Measurements from ENCODE around the gene CNOT9. TPM values are rescaled to one million over a fixed set of nuclear protein-coding genes. Genes with fewer than 3 reads are reported as not detected.

The CNOT9 gene
- total and polyA plus RNA-seq, 10 of the 15 experiments (the other 5 are each of a cell fraction or from before 2014, with no cell fraction given) = 51.0 to 172 (median 98.2) TPM

- ChIA-PET CTCF (interaction anchor here (0.7 to 1.4 kb wide), 7 partner anchors 10 to 173 kb away, joined by 3 to 4 read pairs (median 3); partner anchors contain the start of gene PLCD4), SMC1A (ENCODE audit: uncharacterized antibody, unreplicated experiment) (interaction anchor here (0.7 to 1.4 kb wide), 7 partner anchors 11 to 779 kb away, joined by 3 to 5 read pairs (median 3); no protein-coding TSS in a partner anchor), RAD21 (ENCODE audit: unreplicated experiment) (interaction anchor here (0.7 to 1.5 kb wide), 3 partner anchors 40 to 299 kb away, joined by 3 to 5 read pairs (median 4); no protein-coding TSS in a partner anchor), POLR2A (interaction anchor here (0.6 to 1.8 kb wide), 6 partner anchors 7 to 284 kb away, joined by 3 to 6 read pairs (median 3); partner anchors contain the start of genes RNF25, STK36 and VIL1)
- Histone ChIP-seq H3K27ac (ENCODE audit: control insufficient read depth, insufficient read depth) (peak overlapping the region; percentile 98), H4K20me1 (ENCODE audit: control insufficient read depth, insufficient read depth) (no peaks in the 10 kb centered on the region), H3K27me3 (replicated peaks in 1 of 2; ENCODE audit: control insufficient read depth in 2 of 2, insufficient read depth in 2 of 2, low read length in 1 of 2) (no peaks in the 10 kb centered on the region), H3K4me1 (ENCODE audit: control insufficient read depth, insufficient read depth, low read length) (peaks cover 8% of the 10 kb centered on the region; the same call in 1 of the 2 replicates), H3K4me3 (peak overlapping the region; percentile 94), H3K9ac (ENCODE audit: control insufficient read depth, insufficient read depth, low read length) (peak overlapping the region; percentile 83), H2AFZ (ENCODE audit: control insufficient read depth, low read depth, low read length) (no peak overlapping the region), H3K9me3 (replicated peaks; ENCODE audit: control insufficient read depth, insufficient read depth, low read length) (no peaks in the 10 kb centered on the region), H3K36me3 (ENCODE audit: control insufficient read depth in 2 of 2, insufficient read depth in 2 of 2, low read length in 1 of 2) (peaks cover 0 to 14% of the 10 kb centered on the region in 2 experiments; a peak in 2 of 4 replicates), H3K4me2 (ENCODE audit: control insufficient read depth, insufficient read depth) (peak overlapping the region; percentile 96), H3K79me2 (ENCODE audit: control insufficient read depth, insufficient read depth, low read length) (peaks cover 96% of the 10 kb centered on the region)
- TF ChIP-seq CREB1 (IDR thresholded peaks at IDR 0.05; ENCODE audit: low read depth) (0 out of 2 replicates have a peak, but pooled peaks have one; percentile 23), RB1 (IDR thresholded peaks at IDR 0.05; ENCODE audit: borderline replicate concordance) (no peak)
- DNase-seq (ENCODE audit: low read depth, low spot score) (no peak), ATAC-seq (no peak), FAIRE-seq (no peak)
- BruUV-seq (replicated peaks) = no TSS peak
- intact Hi-C loops (cut with micrococcal nuclease; ENCODE audit: unreplicated experiment) = no loop called here
- 2% methylated on average over 6 of the region's 6 CpGs for whole genome bisulfite sequencing (ENCODE audit: insufficient coverage, insufficient replicate concordance, low lambda C conversion rate, missing lambda C conversion rate)
- in situ Hi-C loops (cut with MboI) = no loop called here
Measured at GRCh38 chr2:218570850-218571249, 2.2 kb downstream of the CNOT9 start.

- Histone ChIP-seq H3K36me3 (ENCODE audit: control insufficient read depth in 2 of 2, insufficient read depth in 2 of 2, low read length in 1 of 2) (peaks cover 0 to 38% of the 10 kb centered on the region in 2 experiments; a peak in 3 of 4 replicates), H3K4me3 (no peak overlapping the region), H3K9ac (ENCODE audit: control insufficient read depth, insufficient read depth, low read length) (no peak overlapping the region), H3K27ac (ENCODE audit: control insufficient read depth, insufficient read depth) (no peak overlapping the region), H3K4me1 (ENCODE audit: control insufficient read depth, insufficient read depth, low read length) (peaks cover 4% of the 10 kb centered on the region; the same call in 1 of the 2 replicates), H3K4me2 (ENCODE audit: control insufficient read depth, insufficient read depth) (no peak overlapping the region), H2AFZ (ENCODE audit: control insufficient read depth, low read depth, low read length) (no peak overlapping the region), H3K27me3 (replicated peaks in 1 of 2; ENCODE audit: control insufficient read depth in 2 of 2, insufficient read depth in 2 of 2, low read length in 1 of 2) (no peaks in the 10 kb centered on the region), H4K20me1 (ENCODE audit: control insufficient read depth, insufficient read depth) (0 out of 2 replicates have a peak, but pooled peaks cover 3% of the 10 kb centered on the region), H3K9me3 (replicated peaks; ENCODE audit: control insufficient read depth, insufficient read depth, low read length) (no peaks in the 10 kb centered on the region), H3K79me2 (ENCODE audit: control insufficient read depth, insufficient read depth, low read length) (peaks cover 71% of the 10 kb centered on the region)
- TF ChIP-seq POLR2AphosphoS5 (IDR thresholded peaks at IDR 0.05; ENCODE audit: low read length) = no peak
- TF ChIP-seq SMARCA5 (IDR thresholded peaks at IDR 0.05) = no peak
- TF ChIP-seq TARDBP (IDR thresholded peaks at IDR 0.05; ENCODE audit: borderline replicate concordance) = no peak
- no peak for TF ChIP-seq BCL11A (IDR thresholded peaks at IDR 0.05; ENCODE audit: low read depth, low read length)
- no peak for TF ChIP-seq IKZF1 (conservative IDR thresholded peaks at IDR 0.05)
- CTCF ChIA-PET = interaction anchor here (0.6 to 1.3 kb wide), 3 partner anchors 14 to 82 kb away, joined by 3 to 4 read pairs (median 3); partner anchors contain the start of genes BCS1L and ZNF142
- POLR2A ChIA-PET = interaction anchor here (0.7 to 1.3 kb wide), 3 partner anchors 59 to 1315 kb away, joined by 3 to 4 read pairs (median 3); no protein-coding TSS in a partner anchor
- BruUV-seq (replicated peaks) = no TSS peak
- FAIRE-seq (no peak), DNase-seq (ENCODE audit: low read depth, low spot score) (no peak), ATAC-seq (no peak)
- SMC1A ChIA-PET (ENCODE audit: uncharacterized antibody, unreplicated experiment) = interaction anchor here (1.0 to 2.1 kb wide), 3 partner anchors 9 to 13 kb away, joined by 3 to 6 read pairs (median 3); no protein-coding TSS in a partner anchor
- WGBS (ENCODE audit: insufficient coverage, insufficient replicate concordance, low lambda C conversion rate, missing lambda C conversion rate) = 95% methylated on average over 4 of the region's 4 CpGs
- intact Hi-C loops (cut with micrococcal nuclease; ENCODE audit: unreplicated experiment) (no loop called here), in situ Hi-C loops (cut with MboI) (no loop called here)
- RAD21 ChIA-PET (ENCODE audit: unreplicated experiment) = no interaction called here
Measured at GRCh38 chr2:218576854-218577253, 8.2 kb downstream of the CNOT9 start.

All from GM12878 (cell line).